Spleen (tissue), 7 donors: ENCODE measurements around the gene SLC25A18.

Experiments
- CTCF ChIP-seq, 11 experiments: fragments of 200-600 bp in 7 of 11; fragments of 450-650 bp in 4 of 11; sonication (generic) in 4 of 11; IDR thresholded peaks in 8 of 11; conservative IDR thresholded peaks in 3 of 11; 1 replicate in 7 of 11; 2 replicates in 4 of 11; pipeline versions ENCODE4 v1.4.0 to v1.8.0; 2016 to 2021; ENCODE audit warnings: antibody characterized with exemption in 11 of 11, inconsistent platforms in 4 of 11, mild to moderate bottlenecking in 1 of 11
- POLR2A ChIP-seq, 3 donors: fragments of 450-650 bp; IDR thresholded peaks; one replicate each; pipeline ENCODE4 v1.5.1; 2017; ENCODE audit warnings: antibody characterized with exemption in 3 of 3, mild to moderate bottlenecking in 1 of 3
- POLR2AphosphoS5 ChIP-seq, 3 donors: sonication (generic); formaldehyde crosslinking; IDR thresholded peaks; one replicate each; pipeline ENCODE4 v1.5.1; 2017; ENCODE audit warnings: antibody characterized with exemption in 3 of 3
- donor health status: DM: no; HTN: no; CAD: no; lungs with moderate emphysema.
- donor health status: DM: no; HTN: no; CAD: no.
- donor health status: DM: no; HTN: no; CAD: no.

GRCh38 chr22:17603668-17604067 is 40.4 kb downstream of the SLC25A18 start:
- no peak for TF ChIP-seq CTCF (IDR thresholded peaks at IDR 0.05 in 8 of 11, conservative IDR thresholded peaks at IDR 0.05 in 3 of 11)
- TF ChIP-seq POLR2AphosphoS5 (IDR thresholded peaks at IDR 0.05): no peak
- TF ChIP-seq POLR2A (IDR thresholded peaks at IDR 0.05): no peak
